ENCODE measurements around the gene MAD1L1. TPM values are rescaled to one million over a fixed set of nuclear protein-coding genes. Genes with fewer than 3 reads are reported as not detected.

The MAD1L1 gene
- total RNA-seq, 4 donors from 2014 or later, result 60.3 to 149 (median 73.7) TPM

DNA sequence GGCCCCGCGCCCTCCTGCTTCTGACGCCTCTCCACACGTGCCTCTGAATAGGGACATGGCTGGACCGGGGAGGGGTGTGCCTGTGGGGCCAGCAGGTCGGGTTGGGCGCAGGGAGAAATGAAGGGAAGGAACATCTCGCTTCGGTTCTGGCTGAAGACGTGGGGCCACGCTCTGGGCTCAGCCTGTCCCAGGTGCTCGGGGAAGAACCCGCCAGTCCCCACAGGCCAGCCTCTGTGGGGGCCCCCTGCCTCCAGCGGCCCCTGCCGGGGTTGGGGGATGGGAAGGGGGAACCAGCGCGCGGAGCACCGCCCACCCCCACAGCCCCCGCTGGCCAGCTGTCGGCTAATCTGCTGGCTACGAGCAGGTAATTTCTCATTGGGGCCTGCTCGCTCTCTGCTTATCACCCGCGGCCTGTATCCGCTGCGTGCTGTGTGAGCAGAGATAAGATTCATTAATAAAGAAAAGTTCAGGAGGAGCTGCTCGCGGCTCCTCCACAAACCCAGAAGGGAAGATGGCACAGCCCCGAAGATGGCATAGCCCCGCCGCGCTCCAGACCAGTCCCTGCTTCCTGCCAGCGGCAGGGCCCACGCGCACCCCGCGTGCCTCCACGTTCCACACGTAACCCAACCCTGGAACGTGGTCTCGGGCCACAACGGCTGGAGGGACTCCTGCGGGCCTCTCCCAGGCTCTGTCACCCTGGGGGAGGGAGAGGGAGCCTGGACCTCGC is 376.4 kb downstream of the MAD1L1 start:
- H3K4me1 ChIP-seq, result no peaks in the 10 kb centered on the region
- no peak for DNase-seq (ENCODE audit: low spot score in 2 of 2)
- no peaks in the 10 kb centered on the region for H3K9me3 ChIP-seq
- TF ChIP-seq EP300 (IDR thresholded peaks at IDR 0.05) (no peak), POLR2A (IDR thresholded peaks at IDR 0.05) (no peak), CTCF (IDR thresholded peaks at IDR 0.05) (no peak)
- H3K4me3 ChIP-seq, result no peak overlapping the region
- no peaks in the 10 kb centered on the region for H3K27me3 ChIP-seq
- peaks cover 0 to 16% (median 0%) of the 10 kb centered on the region in 3 donors for H3K36me3 ChIP-seq
- 85 to 89% methylated on average over 31 to 44 of the region's 45 CpGs for WGBS, 2 donors
- H3K27ac ChIP-seq, result no peak overlapping the region

- Histone ChIP-seq H3K27ac (no peak overlapping the region), H3K27me3 (no peaks in the 10 kb centered on the region), H3K36me3 (peaks cover 0 to 16% (median 0%) of the 10 kb centered on the region in 3 donors), H3K9me3 (no peaks in the 10 kb centered on the region), H3K4me3 (no peak overlapping the region), H3K4me1 (no peaks in the 10 kb centered on the region)
- WGBS, 2 donors, result 90 to 92% methylated on average over 14 of the region's 14 CpGs
- TF ChIP-seq CTCF (IDR thresholded peaks at IDR 0.05), result no peak
- no peak for TF ChIP-seq POLR2A (IDR thresholded peaks at IDR 0.05)
- TF ChIP-seq EP300 (IDR thresholded peaks at IDR 0.05), result no peak
- no peak for DNase-seq (ENCODE audit: low spot score in 2 of 2)
Measured at GRCh38 chr7:1855725-1856160, 377.0 kb downstream of the MAD1L1 start.

GRCh38 chr7:1854866-1855724 is 377.6 kb downstream of the MAD1L1 start:
- WGBS, 2 donors, result 89 to 93% methylated on average over 34 to 39 of the region's 41 CpGs
- Histone ChIP-seq H3K27ac (no peak overlapping the region), H3K4me1 (no peaks in the 10 kb centered on the region), H3K27me3 (no peaks in the 10 kb centered on the region), H3K4me3 (no peak overlapping the region), H3K9me3 (no peaks in the 10 kb centered on the region), H3K36me3 (peaks cover 0 to 16% (median 0%) of the 10 kb centered on the region in 3 donors)
- DNase-seq (ENCODE audit: low spot score in 2 of 2), result no peak
- TF ChIP-seq EP300 (IDR thresholded peaks at IDR 0.05) (no peak), POLR2A (IDR thresholded peaks at IDR 0.05) (no peak), CTCF (IDR thresholded peaks at IDR 0.05) (no peak)

DNA sequence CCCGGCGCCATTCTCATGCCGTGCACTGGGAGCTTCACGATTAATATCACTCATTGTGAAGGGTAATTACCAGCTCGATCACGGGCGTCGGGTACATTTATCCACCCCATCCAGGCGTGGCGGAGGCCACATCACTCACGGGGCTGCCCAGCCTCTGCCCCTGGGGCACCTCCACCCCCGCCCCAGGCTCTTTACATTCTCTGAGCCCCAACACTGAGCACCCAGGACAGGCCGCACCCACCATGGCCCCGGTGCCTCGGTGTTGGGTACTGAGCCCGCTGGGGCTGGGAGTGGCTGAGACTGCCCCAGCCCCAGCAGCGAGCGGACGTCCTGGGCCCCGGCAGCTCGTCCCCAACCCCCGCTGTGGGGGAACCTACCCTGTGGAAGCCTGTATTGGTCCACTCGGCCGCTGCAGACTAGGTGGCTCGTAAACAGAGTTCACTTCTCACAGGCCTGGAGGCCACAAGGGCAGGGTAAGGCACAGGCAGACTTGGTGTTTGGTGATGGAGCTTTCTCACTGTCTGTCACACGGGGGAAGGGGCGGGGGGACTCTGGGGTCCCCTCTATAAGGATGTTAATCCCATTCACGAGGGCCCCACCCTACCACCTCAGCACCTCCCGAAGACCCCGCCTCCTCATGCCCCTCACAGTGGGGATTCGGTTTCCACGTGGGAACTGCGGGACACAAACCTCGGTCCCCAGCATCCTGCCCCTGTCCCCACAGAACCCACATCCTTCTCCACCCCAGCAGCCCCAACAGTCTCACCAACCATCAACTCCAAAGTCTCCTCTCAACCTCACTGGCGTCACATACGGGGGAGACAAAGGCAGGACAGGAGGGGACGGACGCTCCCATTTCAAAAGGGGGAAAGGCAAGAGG is 378.5 kb downstream of the MAD1L1 start:
- no peaks in the 10 kb centered on the region for H3K27me3 ChIP-seq
- TF ChIP-seq CTCF (IDR thresholded peaks at IDR 0.05), result no peak
- TF ChIP-seq EP300 (IDR thresholded peaks at IDR 0.05), result no peak
- no peak for TF ChIP-seq POLR2A (IDR thresholded peaks at IDR 0.05)
- H3K27ac ChIP-seq, result no peak overlapping the region
- H3K4me3 ChIP-seq, result no peak overlapping the region
- no peaks in the 10 kb centered on the region for H3K9me3 ChIP-seq
- no peak for DNase-seq (ENCODE audit: low spot score in 2 of 2)
- peaks cover 0 to 16% (median 0%) of the 10 kb centered on the region in 3 donors for H3K36me3 ChIP-seq
- 84 to 87% methylated on average over 33 to 38 of the region's 38 CpGs for WGBS, 2 donors
- H3K4me1 ChIP-seq, result no peaks in the 10 kb centered on the region
